ENCODE results near the gene SCNN1G.

SCNN1G gene

GRCh38 chr16:23145608-23146007, 36.9 kb upstream of the SCNN1G start:
- DNase-seq = no peak
- H3K27ac Mint-ChIP-seq = no peak overlapping the region
- H3K36me3 Mint-ChIP-seq (ENCODE audit: insufficient read depth) = peaks cover 3% of the 10 kb centered on the region
- H3K9me3 Mint-ChIP-seq = no peaks in the 10 kb centered on the region
- no peak for ATAC-seq (replicated peaks)
- H3K4me3 Mint-ChIP-seq = no peak overlapping the region
- peaks cover 18 to 25% of the 10 kb centered on the region in 2 donors for H3K4me1 Mint-ChIP-seq (ENCODE audit: low read depth in 2 of 2)
- no peaks in the 10 kb centered on the region for H3K27me3 Mint-ChIP-seq

DNA sequence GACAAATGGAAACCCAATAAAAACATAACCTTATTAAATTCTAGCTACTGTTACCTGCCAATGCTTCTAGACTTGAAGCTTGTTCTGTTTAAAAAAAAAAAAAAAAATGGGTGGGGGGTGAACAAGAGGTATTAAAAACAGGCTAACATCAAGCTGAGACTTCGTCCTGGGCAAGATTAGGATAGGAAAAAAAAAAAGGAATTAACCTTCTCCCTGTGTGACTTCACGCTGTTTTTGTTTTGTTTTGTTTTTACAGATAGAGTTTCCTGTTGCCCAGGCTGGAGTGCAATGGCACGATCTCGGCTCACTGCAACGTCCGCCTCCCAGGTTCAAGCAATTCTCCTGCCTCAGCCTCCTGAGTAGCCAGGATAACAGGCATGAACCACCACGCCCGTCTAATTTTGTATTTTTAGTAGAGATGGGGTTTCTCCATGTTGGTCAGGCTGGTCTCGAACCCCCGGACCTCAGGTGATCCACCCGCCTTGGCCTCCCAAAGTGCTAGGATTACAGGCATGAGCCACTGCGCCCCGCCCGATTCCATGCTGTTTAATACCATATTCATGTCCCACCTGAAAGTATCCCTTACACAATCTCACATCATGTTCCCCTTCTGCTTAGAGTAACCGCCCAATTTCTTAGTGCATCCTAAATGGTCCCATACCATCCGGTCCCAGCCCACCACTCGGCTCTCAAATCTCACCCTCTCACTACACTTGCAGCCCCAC, 35.5 kb upstream of the SCNN1G start:
- no peak for DNase-seq
- H3K27me3 Mint-ChIP-seq = no peaks in the 10 kb centered on the region
- H3K4me3 Mint-ChIP-seq = peak overlapping the region; percentile 92
- no peaks in the 10 kb centered on the region for H3K9me3 Mint-ChIP-seq
- peaks cover 3% of the 10 kb centered on the region for H3K36me3 Mint-ChIP-seq (ENCODE audit: insufficient read depth)
- peaks cover 18 to 25% of the 10 kb centered on the region in 2 donors for H3K4me1 Mint-ChIP-seq (ENCODE audit: low read depth in 2 of 2)
- no peak overlapping the region for H3K27ac Mint-ChIP-seq
- no peak for ATAC-seq (replicated peaks)

DNA sequence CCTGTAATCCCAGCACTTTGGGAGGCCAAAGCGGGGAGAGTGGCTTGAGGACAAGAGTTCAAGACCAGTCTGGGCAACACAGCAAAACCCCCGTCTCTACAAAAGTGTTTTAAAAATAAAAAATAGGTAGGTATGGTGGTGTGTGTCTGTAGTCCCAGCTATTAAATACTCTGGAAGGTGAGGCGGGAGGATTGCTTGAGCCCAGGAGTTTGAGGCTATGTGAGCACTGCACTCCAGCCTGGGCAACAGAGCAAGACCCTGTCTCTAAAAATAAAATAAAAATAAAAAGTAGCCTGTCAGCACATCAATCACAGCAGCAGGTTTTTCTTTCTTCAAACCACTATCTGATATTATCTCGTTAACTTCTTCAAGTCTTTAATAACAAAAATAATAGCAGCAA, 34.9 kb upstream of the SCNN1G start:
- peak overlapping the region in 1 of 2 donors; percentile 89 for H3K27ac Mint-ChIP-seq
- DNase-seq = no peak

DNA sequence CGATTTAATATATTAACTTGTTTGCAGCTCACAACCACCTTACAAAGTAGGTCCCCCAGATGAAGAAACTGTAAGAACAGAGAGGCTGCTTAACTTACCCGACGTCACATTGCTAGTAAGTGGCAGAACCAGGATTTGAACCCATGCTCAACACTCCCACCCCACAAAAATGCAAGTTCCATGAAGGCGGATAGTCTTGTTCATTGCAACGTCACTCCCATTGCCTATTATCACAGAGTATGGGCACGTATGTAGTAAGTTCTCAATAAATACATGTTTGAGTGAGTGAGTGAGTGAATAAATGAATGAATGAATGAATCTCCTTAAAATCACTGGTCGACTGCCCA, 34.4 kb upstream of the SCNN1G start:
- Mint-ChIP-seq H3K36me3 (ENCODE audit: insufficient read depth) (peaks cover 3% of the 10 kb centered on the region), H3K4me3 (peak overlapping the region; percentile 92), H3K4me1 (ENCODE audit: low read depth in 2 of 2) (peaks cover 18 to 25% of the 10 kb centered on the region in 2 donors), H3K27ac (peak overlapping the region in 1 of 2 donors; percentile 89), H3K9me3 (no peaks in the 10 kb centered on the region), H3K27me3 (peaks cover 5 to 6% of the 10 kb centered on the region in 2 donors)
- ATAC-seq (replicated peaks) (no peak), DNase-seq (no peak)

More for the DNA sequence above, 34.9 kb upstream of the SCNN1G start:
- peaks cover 3 to 5% of the 10 kb centered on the region in 2 donors for H3K27me3 Mint-ChIP-seq
- peak overlapping the region; percentile 92 for H3K4me3 Mint-ChIP-seq
- peaks cover 3% of the 10 kb centered on the region for H3K36me3 Mint-ChIP-seq (ENCODE audit: insufficient read depth)
- H3K9me3 Mint-ChIP-seq = no peaks in the 10 kb centered on the region
- no peak for ATAC-seq (replicated peaks)
- H3K4me1 Mint-ChIP-seq (ENCODE audit: low read depth in 2 of 2) = peaks cover 18 to 25% of the 10 kb centered on the region in 2 donors

GRCh38 chr16:23148513-23149266, 33.9 kb upstream of the SCNN1G start:
- H3K4me1 Mint-ChIP-seq (ENCODE audit: low read depth in 2 of 2) = peaks cover 18 to 25% of the 10 kb centered on the region in 2 donors
- H3K27ac Mint-ChIP-seq = peak overlapping the region in 1 of 2 donors; percentile 89
- H3K4me3 Mint-ChIP-seq = peak overlapping the region; percentile 92
- no peaks in the 10 kb centered on the region for H3K9me3 Mint-ChIP-seq
- peaks cover 3% of the 10 kb centered on the region for H3K36me3 Mint-ChIP-seq (ENCODE audit: insufficient read depth)
- H3K27me3 Mint-ChIP-seq = peaks cover 5 to 6% of the 10 kb centered on the region in 2 donors
- DNase-seq (peak; percentile 48 to 54 (median 48)), ATAC-seq (replicated peaks) (peak; percentile 50)

DNA sequence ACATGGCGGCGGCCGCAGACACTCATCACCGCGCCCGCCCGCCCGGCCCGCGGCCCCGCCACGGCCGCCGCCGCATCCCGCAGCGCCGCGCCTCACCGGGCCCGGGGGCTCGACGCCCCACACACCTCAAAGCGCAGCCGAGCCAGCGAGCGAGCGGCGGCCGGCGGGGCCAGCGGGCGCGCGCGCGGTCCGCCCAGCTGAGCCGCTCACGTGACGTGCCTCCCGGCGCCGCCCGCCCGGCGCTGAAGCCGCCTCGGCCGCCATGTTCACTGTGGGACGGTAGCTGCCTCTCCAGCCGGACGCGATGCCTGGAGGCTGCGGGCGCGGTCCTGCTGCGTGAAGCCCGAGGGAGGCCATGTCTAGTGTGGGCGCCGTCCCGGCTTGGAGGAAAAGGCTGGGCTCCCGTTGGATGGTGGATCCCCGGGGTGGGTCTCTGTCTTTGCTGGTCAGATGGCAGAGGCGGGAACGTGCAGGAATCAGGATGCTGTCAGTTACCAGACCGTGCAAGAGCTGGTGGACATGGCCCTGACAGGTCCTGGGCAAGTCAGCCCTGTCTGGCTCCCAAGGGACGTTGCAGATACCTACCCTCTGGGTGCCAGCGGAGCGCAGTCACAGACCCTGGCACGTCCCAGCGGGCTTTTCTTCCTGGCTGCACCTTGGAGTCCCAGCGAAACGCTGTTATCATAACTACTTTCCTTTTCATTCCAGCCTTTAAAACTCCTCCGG, 33.1 kb upstream of the SCNN1G start, which contains the start of gene USP31:
Gene USP31 (minus strand): TSS at position 186 of the 726 bp plus-strand sequence. CDS start 182 bp downstream, at position 4.
- Mint-ChIP-seq H3K4me1 (ENCODE audit: low read depth in 2 of 2) (peaks cover 18 to 25% of the 10 kb centered on the region in 2 donors), H3K9me3 (no peaks in the 10 kb centered on the region), H3K36me3 (ENCODE audit: insufficient read depth) (peaks cover 3% of the 10 kb centered on the region), H3K4me3 (peak within 1 kb of the TSS; percentile 92), H3K27me3 (peaks cover 11 to 13% of the 10 kb centered on the region in 2 donors), H3K27ac (peak within 1 kb of the TSS; percentile 82 to 89)
- ATAC-seq (replicated peaks) (peak; percentile 93), DNase-seq (peak; percentile 83 to 87 (median 85))

GRCh38 chr16:23149993-23150364, 32.6 kb upstream of the SCNN1G start:
- ATAC-seq (replicated peaks) (no peak), DNase-seq (no peak)
- Mint-ChIP-seq H3K27me3 (peaks cover 16 to 18% of the 10 kb centered on the region in 2 donors), H3K4me3 (peak overlapping the region; percentile 89 to 92), H3K4me1 (ENCODE audit: low read depth in 2 of 2) (peaks cover 18 to 22% of the 10 kb centered on the region in 2 donors), H3K36me3 (ENCODE audit: insufficient read depth) (peaks cover 3% of the 10 kb centered on the region), H3K27ac (peak overlapping the region; percentile 80 to 82), H3K9me3 (no peaks in the 10 kb centered on the region)

DNA sequence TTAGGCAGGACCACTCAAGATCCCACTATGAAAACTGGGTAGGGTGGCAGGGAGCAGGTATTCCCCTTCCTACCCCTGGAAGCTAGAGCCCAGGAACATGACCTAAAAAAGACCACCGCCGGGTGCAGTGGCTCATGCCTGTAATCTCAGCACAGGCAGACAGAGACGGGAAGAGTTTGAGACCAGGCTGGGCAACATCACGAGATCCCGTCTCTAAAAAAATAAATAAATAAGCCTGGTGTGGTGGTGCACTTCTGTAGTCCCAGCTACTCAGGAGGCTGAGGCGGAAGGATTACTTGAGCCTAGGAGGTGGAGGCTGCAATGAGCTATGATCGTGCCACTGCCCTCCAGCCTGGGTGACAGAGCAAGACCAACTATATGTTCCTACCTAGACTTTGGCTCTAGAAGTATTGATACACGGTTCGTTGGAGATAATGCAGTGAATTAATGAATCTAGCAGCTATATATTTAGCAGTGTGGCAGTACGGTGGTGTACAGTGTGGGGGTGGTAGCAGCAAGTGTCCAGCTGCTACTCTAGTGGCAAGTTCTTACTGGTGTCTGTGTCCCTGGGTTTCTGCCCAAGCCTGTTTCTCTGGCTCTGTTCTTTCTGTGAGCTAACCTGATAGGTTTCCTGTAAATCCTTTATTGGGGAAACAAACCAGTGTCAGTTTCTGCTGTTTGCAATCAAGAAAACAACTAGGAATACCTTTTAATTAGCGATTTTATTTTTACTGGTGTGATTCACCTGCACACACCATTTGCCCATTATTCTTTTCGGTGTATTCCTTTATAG, 30.0 kb upstream of the SCNN1G start:
- DNase-seq (no peak), ATAC-seq (replicated peaks) (no peak)
- Mint-ChIP-seq H3K4me1 (ENCODE audit: low read depth in 2 of 2) (peaks cover 11 to 17% of the 10 kb centered on the region in 2 donors), H3K27me3 (peaks cover 20 to 36% of the 10 kb centered on the region in 2 donors), H3K27ac (no peak overlapping the region), H3K9me3 (no peaks in the 10 kb centered on the region), H3K36me3 (ENCODE audit: insufficient read depth) (peaks cover 3% of the 10 kb centered on the region), H3K4me3 (no peak overlapping the region)

- Mint-ChIP-seq H3K9me3 (no peaks in the 10 kb centered on the region), H3K27me3 (peaks cover 36 to 59% of the 10 kb centered on the region in 2 donors), H3K27ac (no peak overlapping the region), H3K4me3 (no peak overlapping the region), H3K4me1 (ENCODE audit: low read depth in 2 of 2) (peaks cover 0 to 4% of the 10 kb centered on the region in 2 donors), H3K36me3 (ENCODE audit: insufficient read depth) (no peaks in the 10 kb centered on the region)
- DNase-seq = no peak
- peak; percentile 33 for ATAC-seq (replicated peaks)
Measured at GRCh38 chr16:23155445-23156049, 27.0 kb upstream of the SCNN1G start.

GRCh38 chr16:23156110-23156509, 26.4 kb upstream of the SCNN1G start:
- Mint-ChIP-seq H3K27me3 (peaks cover 39 to 63% of the 10 kb centered on the region in 2 donors), H3K4me3 (no peak overlapping the region), H3K4me1 (ENCODE audit: low read depth in 2 of 2) (peaks cover 0 to 4% of the 10 kb centered on the region in 2 donors), H3K27ac (no peak overlapping the region), H3K9me3 (no peaks in the 10 kb centered on the region), H3K36me3 (ENCODE audit: insufficient read depth) (no peaks in the 10 kb centered on the region)
- DNase-seq = no peak
- no peak for ATAC-seq (replicated peaks)

- Mint-ChIP-seq H3K4me3 (no peak overlapping the region), H3K36me3 (ENCODE audit: insufficient read depth) (no peaks in the 10 kb centered on the region), H3K27me3 (peaks cover 44 to 71% of the 10 kb centered on the region in 2 donors), H3K9me3 (no peaks in the 10 kb centered on the region), H3K4me1 (ENCODE audit: low read depth in 2 of 2) (peaks cover 0 to 4% of the 10 kb centered on the region in 2 donors), H3K27ac (no peak overlapping the region)
- ATAC-seq (replicated peaks) (no peak), DNase-seq (no peak)
Measured at GRCh38 chr16:23156946-23157460, 25.5 kb upstream of the SCNN1G start.

GRCh38 chr16:23158114-23158513, 24.4 kb upstream of the SCNN1G start:
- peaks cover 0 to 4% of the 10 kb centered on the region in 2 donors for H3K4me1 Mint-ChIP-seq (ENCODE audit: low read depth in 2 of 2)

More at GRCh38 chr16:23158114-23158513, 24.4 kb upstream of the SCNN1G start:
- DNase-seq = no peak
- no peak for ATAC-seq (replicated peaks)
- no peaks in the 10 kb centered on the region for H3K9me3 Mint-ChIP-seq
- peaks cover 48 to 76% of the 10 kb centered on the region in 2 donors for H3K27me3 Mint-ChIP-seq
- H3K4me3 Mint-ChIP-seq = no peak overlapping the region
- no peak overlapping the region for H3K27ac Mint-ChIP-seq
- no peaks in the 10 kb centered on the region for H3K36me3 Mint-ChIP-seq (ENCODE audit: insufficient read depth)
